Measurements from ENCODE around the gene KCNC1.

- TF ChIP-seq POLR2A (IDR thresholded peaks at IDR 0.05) (no peak), POLR2AphosphoS5 (IDR thresholded peaks at IDR 0.05) (no peak), CTCF (IDR thresholded peaks at IDR 0.05) (no peak), EP300 (IDR thresholded peaks at IDR 0.05) (no peak)
Observed at GRCh38 chr11:17813391-17814059, 78.9 kb downstream of the KCNC1 start.
